ENCODE data around the gene SOD3. TPM values are rescaled to one million over a fixed set of nuclear protein-coding genes. Genes with fewer than 3 reads are reported as not detected.

The SOD3 gene
- total and polyA plus RNA-seq, 9 of the 15 experiments (the other 6 are each of a cell fraction or from before 2014, with no cell fraction given), result 0.10 to 0.31 (median 0.24) TPM; not detected in 6

- FAIRE-seq, result no peak
- Histone ChIP-seq H2AFZ (ENCODE audit: low read depth, low read length) (no peak overlapping the region), H3K9me1 (ENCODE audit: control insufficient read depth, insufficient read depth, low read length) (no peaks in the 10 kb centered on the region), H3K27ac (ENCODE audit: extremely low read depth, low read depth, low read length) (no peak overlapping the region), H3K4me1 (replicated peaks in 1 of 2; ENCODE audit: control insufficient read depth in 2 of 2, insufficient read depth in 2 of 2, low read length in 2 of 2) (no peaks in the 10 kb centered on the region), H3K9me3 (replicated peaks; ENCODE audit: control insufficient read depth, insufficient read depth, low read depth, low read length) (no peaks in the 10 kb centered on the region), H3K4me3 (no peak overlapping the region), H4K20me1 (replicated peaks; ENCODE audit: control insufficient read depth, insufficient read depth, low read length) (no peaks in the 10 kb centered on the region), H3K79me2 (ENCODE audit: control insufficient read depth, insufficient read depth, low read length) (no peaks in the 10 kb centered on the region), H3K4me2 (ENCODE audit: insufficient read depth, low read length) (no peak overlapping the region), H3K36me3 (ENCODE audit: control insufficient read depth, insufficient read depth, low read length) (no peaks in the 10 kb centered on the region), H3K9ac (ENCODE audit: insufficient read depth in 1 of 2, low read depth in 2 of 2, low read length in 2 of 2) (no peak overlapping the region), H3K27me3 (ENCODE audit: control insufficient read depth in 2 of 2, insufficient read depth in 2 of 2, low read length in 2 of 2) (peaks cover 5 to 43% of the 10 kb centered on the region in 2 experiments)
- WGBS (ENCODE audit: insufficient coverage, low coverage, missing lambda C conversion rate), result 1% methylated on average over 5 of the region's 5 CpGs
- in situ Hi-C loops (cut with MboI) (no loop called here), intact Hi-C loops (cut with micrococcal nuclease) (no loop called here)
- ChIA-PET POLR2A (no interaction called here), CTCF (ENCODE audit: low intra/inter-chr PET ratio) (no interaction called here)
- BruUV-seq (replicated peaks), result no TSS peak
- no peak for DNase-seq (ENCODE audit: extremely low read depth in 1 of 4, low spot score in 3 of 4)
- TF ChIP-seq NCOA2 (IDR thresholded peaks at IDR 0.05; ENCODE audit: partially characterized antibody in 2 of 2) (no peak), RUNX1 (IDR thresholded peaks at IDR 0.05; ENCODE audit: low read depth) (no peak), HSF4 (CRISPR knock-in tag; IDR thresholded peaks at IDR 0.05; ENCODE audit: borderline replicate concordance) (no peak), ZNF184 (CRISPR knock-in tag; IDR thresholded peaks at IDR 0.05) (no peak), SRF (CRISPR knock-in tag; IDR thresholded peaks at IDR 0.05) (no peak), SP1 (CRISPR knock-in tag; IDR thresholded peaks at IDR 0.05) (no peak), TAF7 (tag; IDR thresholded peaks at IDR 0.05) (no peak), CCAR2 (IDR thresholded peaks at IDR 0.05; ENCODE audit: low read depth, low read length) (no peak), ASH1L (IDR thresholded peaks at IDR 0.05; ENCODE audit: borderline replicate concordance, low read depth, partially characterized antibody) (no peak), ELF1 (tag; IDR thresholded peaks at IDR 0.05) (no peak)
- ATAC-seq, result no peak
Measured at GRCh38 chr4:24837781-24838180, 42.4 kb downstream of the SOD3 start.

All from K562 (cell line).